HL-60 (cell line): ENCODE data around the gene ZNF609.

Experiments
- CTCF ChIP-seq: IDR thresholded peaks from one replicate; pipeline ENCODE4 v1.5.1; 2011; ENCODE audit warnings: low read length, control low read depth, inconsistent platforms; ENCODE audit not compliant: insufficient read depth
- GABPA ChIP-seq: IDR thresholded peaks from 2 replicates; pipeline ENCODE4 v1.6.1; 2012; ENCODE audit warnings: low read depth
- POLR2AphosphoS5 ChIP-seq: IDR thresholded peaks from 2 replicates; pipeline ENCODE4 v1.6.1; 2012; ENCODE audit warnings: low read depth
- REST ChIP-seq: IDR thresholded peaks from 2 replicates; pipeline ENCODE4 v1.6.1; 2012; ENCODE audit warnings: low read depth; ENCODE audit not compliant: insufficient replicate concordance
- SPI1 ChIP-seq: IDR thresholded peaks from 2 replicates; pipeline ENCODE4 v1.6.1; 2012; ENCODE audit warnings: low read depth, mild to moderate bottlenecking, borderline replicate concordance

GRCh38 chr15:64502551-64502950 lies 42.2 kb downstream of the ZNF609 start:
- TF ChIP-seq POLR2AphosphoS5 = no peak
- no peak for TF ChIP-seq CTCF
- TF ChIP-seq REST = no peak
- TF ChIP-seq SPI1 = no peak
- TF ChIP-seq GABPA = no peak
